Colonic mucosa (tissue), 4 donors: Measurements from ENCODE around the gene CFAP92. TPM values are rescaled to one million over a fixed set of nuclear protein-coding genes. Genes with fewer than 3 reads are reported as not detected.

ENCODE experiments used
- DNase-seq: peaks from one replicate; pipeline ENCODE4 v3.0.0-alpha.2; 2020
- H3K27ac ChIP-seq: fragments of 200-600 bp; one replicate; pipeline ENCODE4 v1.8.0; 2021
- H3K27me3 ChIP-seq: fragments of 200-600 bp; one replicate; pipeline ENCODE4 v1.8.0; 2021
- H3K36me3 ChIP-seq: fragments of 200-600 bp; one replicate; pipeline ENCODE4 v1.8.0; 2021
- H3K4me1 ChIP-seq: fragments of 200-600 bp; one replicate; pipeline ENCODE4 v1.8.0; 2021; ENCODE audit warnings: mild to moderate bottlenecking
- H3K4me3 ChIP-seq: fragments of 200-600 bp; one replicate; pipeline ENCODE4 v1.8.0; 2021
- H3K9ac ChIP-seq, 2 donors: one replicate each; pipeline ENCODE4 v1.7.0; 2013; ENCODE audit warnings: control low read depth in 2 of 2, low read depth in 2 of 2, low read length in 2 of 2
- H3K9me3 ChIP-seq: fragments of 200-600 bp; one replicate; pipeline ENCODE4 v1.8.0; 2021
- intact Hi-C: fragments of 100-400 bp; cut with DNase I; formaldehyde crosslinking; loops from one replicate; pipeline ENCODE4 v1.14.1; 2022
- total RNA-seq, 2 donors: library from RNA; stranded (reverse); fragmentation: NEBNext Ultra II Directional in 1 of 2; extraction: Animal tissue kit (Norgen Biotek cat#: 25700) in 1 of 2; gene quantifications; one replicate each; pipeline ENCODE4 v1.2.1, GENCODE V29; 2021
- TF ChIP-seq, protein P1 (sequence below): fragments of 200-600 bp; IDR thresholded peaks from one replicate; pipeline ENCODE4 v1.8.0; 2022; ENCODE audit warnings: antibody characterized with exemption, mild to moderate bottlenecking
- donor health status: healthy.
- donor health status: DM: no; HTN: no; CAD: no.
- donor health status: DM: no; HTN: no; CAD: no.

CFAP92 gene
- total RNA-seq, 2 donors from 2014 or later: 0.77 to 1.2 TPM

- intact Hi-C loops: no loop called here
- no peak overlapping the region for H3K4me3 ChIP-seq
- H3K27ac ChIP-seq: peak overlapping the region; percentile 10
- H3K4me1 ChIP-seq: peaks cover 6% of the 10 kb centered on the region
- H3K36me3 ChIP-seq: no peaks in the 10 kb centered on the region
- no peaks in the 10 kb centered on the region for H3K9me3 ChIP-seq
- DNase-seq: peak; percentile 52
- TF ChIP-seq, protein P1, sequence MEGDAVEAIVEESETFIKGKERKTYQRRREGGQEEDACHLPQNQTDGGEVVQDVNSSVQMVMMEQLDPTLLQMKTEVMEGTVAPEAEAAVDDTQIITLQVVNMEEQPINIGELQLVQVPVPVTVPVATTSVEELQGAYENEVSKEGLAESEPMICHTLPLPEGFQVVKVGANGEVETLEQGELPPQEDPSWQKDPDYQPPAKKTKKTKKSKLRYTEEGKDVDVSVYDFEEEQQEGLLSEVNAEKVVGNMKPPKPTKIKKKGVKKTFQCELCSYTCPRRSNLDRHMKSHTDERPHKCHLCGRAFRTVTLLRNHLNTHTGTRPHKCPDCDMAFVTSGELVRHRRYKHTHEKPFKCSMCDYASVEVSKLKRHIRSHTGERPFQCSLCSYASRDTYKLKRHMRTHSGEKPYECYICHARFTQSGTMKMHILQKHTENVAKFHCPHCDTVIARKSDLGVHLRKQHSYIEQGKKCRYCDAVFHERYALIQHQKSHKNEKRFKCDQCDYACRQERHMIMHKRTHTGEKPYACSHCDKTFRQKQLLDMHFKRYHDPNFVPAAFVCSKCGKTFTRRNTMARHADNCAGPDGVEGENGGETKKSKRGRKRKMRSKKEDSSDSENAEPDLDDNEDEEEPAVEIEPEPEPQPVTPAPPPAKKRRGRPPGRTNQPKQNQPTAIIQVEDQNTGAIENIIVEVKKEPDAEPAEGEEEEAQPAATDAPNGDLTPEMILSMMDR: no peak
- H3K27me3 ChIP-seq: peaks cover 31% of the 10 kb centered on the region
- peak overlapping the region; percentile 6 to 39 for H3K9ac ChIP-seq
Measured at GRCh38 chr3:129004639-129005295, 10.9 kb upstream of the CFAP92 start.

DNA sequence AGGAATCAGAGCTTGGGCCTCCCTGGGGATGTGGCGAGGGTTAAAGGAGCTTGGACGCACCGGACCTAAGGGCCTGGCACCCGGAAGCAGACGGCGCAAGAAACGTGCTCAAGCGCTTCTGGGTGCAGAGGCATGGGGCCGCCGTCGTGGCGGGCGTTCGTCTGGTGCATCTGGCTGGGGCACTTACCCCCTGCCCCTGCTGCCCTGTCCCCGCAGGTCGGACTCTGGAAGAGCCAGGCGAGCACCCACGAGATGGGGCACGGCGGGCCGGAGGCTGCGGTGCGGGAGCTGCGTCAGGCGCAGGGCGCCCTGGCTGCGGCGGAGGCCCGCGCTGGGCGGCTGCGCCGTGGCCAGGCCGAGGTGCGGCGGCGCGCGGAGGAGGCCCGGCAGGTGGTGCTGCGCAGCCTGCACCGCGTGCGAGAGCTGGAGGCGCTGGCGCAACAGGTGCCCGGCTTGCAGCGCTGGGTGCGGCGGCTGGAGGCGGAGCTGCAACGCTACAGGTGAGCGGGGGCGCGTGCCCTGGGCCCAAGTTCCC, 9.8 kb upstream of the CFAP92 start:
- peak overlapping the region; percentile 25 for H3K4me3 ChIP-seq
- peak; percentile 74 for DNase-seq
- TF ChIP-seq, protein P1: no peak
- intact Hi-C loops: no loop called here
- peak overlapping the region; percentile 1 to 60 for H3K9ac ChIP-seq
- H3K4me1 ChIP-seq: peaks cover 6% of the 10 kb centered on the region
- no peaks in the 10 kb centered on the region for H3K36me3 ChIP-seq
- no peak overlapping the region for H3K27ac ChIP-seq
- no peaks in the 10 kb centered on the region for H3K9me3 ChIP-seq
- H3K27me3 ChIP-seq: peaks cover 31% of the 10 kb centered on the region

GRCh38 chr3:129002573-129003569, 9.0 kb upstream of the CFAP92 start:
- H3K9ac ChIP-seq: peak overlapping the region; percentile 1 to 60
- H3K27ac ChIP-seq: no peak overlapping the region
- intact Hi-C loops: no loop called here
- DNase-seq: no peak
- no peaks in the 10 kb centered on the region for H3K9me3 ChIP-seq
- H3K4me3 ChIP-seq: peak overlapping the region; percentile 25
- TF ChIP-seq, protein P1: no peak
- H3K36me3 ChIP-seq: no peaks in the 10 kb centered on the region
- peaks cover 31% of the 10 kb centered on the region for H3K27me3 ChIP-seq
- H3K4me1 ChIP-seq: peaks cover 6% of the 10 kb centered on the region

- Histone ChIP-seq H3K36me3 (no peaks in the 10 kb centered on the region), H3K9ac (peak overlapping the region; percentile 60), H3K27ac (peak overlapping the region; percentile 53), H3K9me3 (no peaks in the 10 kb centered on the region), H3K4me1 (peaks cover 6% of the 10 kb centered on the region), H3K27me3 (peaks cover 31% of the 10 kb centered on the region), H3K4me3 (peak overlapping the region; percentile 45)
- TF ChIP-seq, protein P1: no peak
- DNase-seq: no peak
- intact Hi-C loops: no loop called here
Measured at GRCh38 chr3:129001806-129002572, 8.1 kb upstream of the CFAP92 start.
